ENCODE measurements around the gene HOXD11. TPM values are rescaled to one million over a fixed set of nuclear protein-coding genes. Genes with fewer than 3 reads are reported as not detected.

The HOXD11 gene
- total and polyA plus RNA-seq, 2 of the 13 experiments (the other 11 are each of a cell fraction or from before 2014, with no cell fraction given) = not detected

- Histone ChIP-seq H4K20me1 (ENCODE audit: insufficient read depth, low read length) (no peaks in the 10 kb centered on the region), H3K4me1 (ENCODE audit: insufficient read depth, low read length) (peaks cover 13% of the 10 kb centered on the region), H3K4me2 (ENCODE audit: low read depth, low read length) (no peak overlapping the region), H3K79me2 (ENCODE audit: insufficient read depth, low read length) (no peaks in the 10 kb centered on the region), H3K27me3 (ENCODE audit: control insufficient read depth in 1 of 2, insufficient read depth in 2 of 2, low read length in 2 of 2) (peaks cover 26 to 88% of the 10 kb centered on the region in 2 experiments), H3K9ac (ENCODE audit: insufficient read depth, low read depth, low read length) (no peak overlapping the region), H2AFZ (ENCODE audit: low read length) (no peak overlapping the region), H3K36me3 (replicated peaks in 1 of 2; ENCODE audit: control insufficient read depth in 1 of 2, insufficient read depth in 2 of 2, low read length in 2 of 2) (no peaks in the 10 kb centered on the region), H3K9me3 (ENCODE audit: low read length) (no peaks in the 10 kb centered on the region), H3K27ac (ENCODE audit: extremely low read length, insufficient read depth, low read length) (no peak overlapping the region), H3K4me3 (replicated peaks in 1 of 3; ENCODE audit: insufficient read depth in 1 of 3, low read depth in 2 of 3, low read length in 3 of 3) (no peak overlapping the region)
- intact Hi-C loops (cut with micrococcal nuclease; ENCODE audit: unreplicated experiment) (loop anchor here (5.0 kb wide), 2 partner anchors 527 to 1037 kb away; no protein-coding TSS in a partner anchor), in situ Hi-C loops (cut with HindIII; ENCODE audit: extremely low pct_ligation_motif_present, low pct_unique_long_range_greater_than_20kb) (loop anchor here (10.0 kb wide), 1 partner anchor 1075 kb away; no protein-coding TSS in a partner anchor)
- BruUV-seq (replicated peaks) = no TSS peak
- FAIRE-seq (no peak), ATAC-seq (no peak), DNase-seq (ENCODE audit: low spot score) (no peak)
- TF ChIP-seq RNF2 (conservative IDR thresholded peaks at IDR 0.05; ENCODE audit: low read depth) (no peak), JUND (CRISPR knock-in tag; IDR thresholded peaks at IDR 0.05) (no peak), ZNF354B (CRISPR knock-in tag; IDR thresholded peaks at IDR 0.05) (no peak)
- 36% methylated on average over 4 of the region's 4 CpGs for WGBS (ENCODE audit: low lambda C conversion rate)
- POLR2A ChIA-PET = no interaction called here
- CTCF ChIA-PET (ENCODE audit: low intra/inter-chr PET ratio, low total read pairs) = no interaction called here
Measured at GRCh38 chr2:176109946-176110345, 2.9 kb downstream of the HOXD11 start.

GRCh38 chr2:176110415-176111308 lies 3.6 kb downstream of the HOXD11 start:
- H3K4me2 ChIP-seq (ENCODE audit: low read depth, low read length) = no peak overlapping the region
- ATAC-seq = no peak
- no peaks in the 10 kb centered on the region for H3K79me2 ChIP-seq (ENCODE audit: insufficient read depth, low read length)
- no peaks in the 10 kb centered on the region for H4K20me1 ChIP-seq (ENCODE audit: insufficient read depth, low read length)
- H3K9ac ChIP-seq (ENCODE audit: insufficient read depth, low read depth, low read length) = no peak overlapping the region
- H3K4me3 ChIP-seq (replicated peaks in 1 of 3; ENCODE audit: insufficient read depth in 1 of 3, low read depth in 2 of 3, low read length in 3 of 3) = no peak overlapping the region
- BruUV-seq (replicated peaks) = no TSS peak
- in situ Hi-C loops (cut with HindIII; ENCODE audit: extremely low pct_ligation_motif_present, low pct_unique_long_range_greater_than_20kb) = no loop called here
- TF ChIP-seq ZNF275 (CRISPR knock-in tag; IDR thresholded peaks at IDR 0.05; ENCODE audit: borderline replicate concordance) (no peak), NR2F1 (CRISPR knock-in tag; IDR thresholded peaks at IDR 0.05) (0 out of 4 replicates have a peak, but pooled peaks of 1 of the 2 experiments have one; percentile 49)
- intact Hi-C loops (cut with micrococcal nuclease; ENCODE audit: unreplicated experiment) = loop anchor here (5.0 kb wide), 2 partner anchors 527 to 1037 kb away; no protein-coding TSS in a partner anchor
- H3K9me3 ChIP-seq (ENCODE audit: low read length) = no peaks in the 10 kb centered on the region
- no peak for FAIRE-seq
- peaks cover 14% of the 10 kb centered on the region for H3K4me1 ChIP-seq (ENCODE audit: insufficient read depth, low read length)
- peaks cover 20 to 88% of the 10 kb centered on the region in 2 experiments for H3K27me3 ChIP-seq (ENCODE audit: control insufficient read depth in 1 of 2, insufficient read depth in 2 of 2, low read length in 2 of 2)
- no peaks in the 10 kb centered on the region for H3K36me3 ChIP-seq (replicated peaks in 1 of 2; ENCODE audit: control insufficient read depth in 1 of 2, insufficient read depth in 2 of 2, low read length in 2 of 2)
- POLR2A ChIA-PET = no interaction called here
- CTCF ChIA-PET (ENCODE audit: low intra/inter-chr PET ratio, low total read pairs) = no interaction called here
- 39% methylated on average over 7 of the region's 7 CpGs for WGBS (ENCODE audit: low lambda C conversion rate)
- no peak for DNase-seq (ENCODE audit: low spot score)
- H3K27ac ChIP-seq (ENCODE audit: extremely low read length, insufficient read depth, low read length) = no peak overlapping the region
- H2AFZ ChIP-seq (ENCODE audit: low read length) = no peak overlapping the region
